ENCODE results near the gene KLHL35.

The KLHL35 gene, protein sequence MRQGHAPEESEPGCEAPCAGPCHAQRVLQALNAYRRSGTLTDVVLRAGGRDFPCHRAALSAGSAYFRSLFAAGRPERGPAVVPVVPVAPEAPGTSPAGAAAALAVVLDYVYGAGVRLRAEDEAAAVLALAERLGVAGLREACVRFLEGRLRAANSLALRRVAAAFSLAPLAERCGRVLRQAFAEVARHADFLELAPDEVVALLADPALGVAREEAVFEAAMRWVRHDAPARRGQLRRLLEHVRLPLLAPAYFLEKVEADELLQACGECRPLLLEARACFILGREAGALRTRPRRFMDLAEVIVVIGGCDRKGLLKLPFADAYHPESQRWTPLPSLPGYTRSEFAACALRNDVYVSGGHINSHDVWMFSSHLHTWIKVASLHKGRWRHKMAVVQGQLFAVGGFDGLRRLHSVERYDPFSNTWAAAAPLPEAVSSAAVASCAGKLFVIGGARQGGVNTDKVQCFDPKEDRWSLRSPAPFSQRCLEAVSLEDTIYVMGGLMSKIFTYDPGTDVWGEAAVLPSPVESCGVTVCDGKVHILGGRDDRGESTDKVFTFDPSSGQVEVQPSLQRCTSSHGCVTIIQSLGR

DNA sequence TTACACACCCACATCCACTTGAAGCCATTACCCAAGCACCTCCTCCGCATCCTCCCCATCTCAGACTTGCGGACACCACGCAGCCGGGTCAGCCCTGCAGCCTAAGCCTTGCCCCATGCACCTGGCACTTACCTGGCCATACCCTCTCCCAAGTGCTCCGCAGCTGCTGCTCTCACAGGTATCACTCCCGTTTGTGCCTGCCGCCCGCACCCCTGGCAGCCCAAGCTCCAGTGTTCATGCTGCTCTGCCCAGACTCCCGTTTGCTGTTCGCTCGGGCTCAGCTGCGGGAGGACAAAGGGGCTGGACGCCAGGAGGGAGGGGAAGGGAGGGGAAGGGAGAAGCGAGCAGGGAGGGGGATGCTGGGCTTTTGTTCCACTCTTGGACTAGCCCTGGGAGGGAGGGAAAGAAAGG, at the start of gene KLHL35:
Gene KLHL35 (minus strand): TSS at position 293 of the 411 bp plus-strand sequence. CDS start 2,574 bp downstream, outside the sequence.
- no peak for DNase-seq

DNA sequence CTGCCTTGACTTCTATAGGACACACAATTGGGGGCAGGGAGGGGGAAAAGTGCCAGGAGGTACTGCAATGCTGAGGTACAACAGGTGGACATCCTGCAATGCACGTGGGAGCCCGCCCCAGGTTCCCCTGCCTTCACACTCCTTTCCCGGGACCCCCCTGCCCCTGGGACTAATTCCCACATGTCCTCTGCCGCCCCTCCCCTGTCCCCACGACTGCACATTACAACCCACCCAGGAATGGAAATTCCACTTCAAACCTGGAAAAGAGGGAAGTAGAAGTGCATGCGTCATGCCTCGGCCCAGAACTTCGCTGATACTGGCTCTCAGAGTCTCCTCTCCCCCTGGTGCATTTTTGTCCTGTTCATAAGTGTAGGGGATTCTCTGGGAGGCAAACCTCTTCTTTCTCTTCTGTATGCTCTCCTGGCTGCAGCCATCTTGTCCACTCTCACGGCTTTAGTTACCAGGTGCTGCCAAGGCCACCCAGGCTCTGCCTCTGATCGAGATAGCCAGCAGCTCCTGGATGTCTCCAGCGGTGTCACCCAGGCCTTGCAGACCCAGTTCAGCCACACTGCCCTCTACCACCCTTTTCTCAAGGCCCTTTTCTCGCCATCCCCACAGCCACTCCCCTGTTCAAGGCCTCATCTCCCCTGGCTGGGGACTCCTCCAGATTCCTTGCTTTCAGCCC, 49.1 kb upstream of the KLHL35 start:
- no peak for DNase-seq

DNA sequence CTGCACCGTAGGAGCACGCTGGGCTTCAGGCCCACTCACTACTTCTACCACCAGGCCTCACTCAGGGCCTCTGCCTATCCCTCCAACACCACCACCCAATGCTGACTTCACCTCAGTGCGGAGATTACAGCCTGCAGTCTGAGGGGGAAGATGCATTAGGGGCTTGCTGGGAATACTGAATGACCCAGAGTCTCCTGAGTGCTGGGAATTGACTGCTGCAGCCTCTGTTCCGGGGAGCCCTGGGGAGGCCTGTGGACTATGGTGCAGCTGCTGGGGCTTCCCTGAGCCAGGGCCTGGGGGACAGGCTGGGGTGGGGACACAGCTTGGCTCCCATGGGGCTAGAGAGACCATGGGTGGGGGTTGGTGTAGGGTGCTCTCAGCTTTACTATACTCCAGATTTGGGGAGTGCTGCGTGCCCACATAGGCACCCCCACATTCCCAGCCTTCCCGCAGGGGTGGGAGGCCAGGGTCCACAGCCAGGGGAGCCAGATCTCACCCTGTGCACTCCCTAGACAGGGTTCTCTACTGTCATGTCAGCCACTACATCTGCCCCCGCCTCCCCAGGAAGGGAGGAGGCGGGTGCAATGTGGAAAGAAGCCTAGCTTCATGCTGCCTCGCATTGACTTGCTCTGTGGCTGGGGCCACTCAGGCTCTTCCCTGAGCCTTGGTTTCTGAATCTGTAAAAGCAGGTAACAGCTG, 48.4 kb upstream of the KLHL35 start:
- no peak for DNase-seq

DNA sequence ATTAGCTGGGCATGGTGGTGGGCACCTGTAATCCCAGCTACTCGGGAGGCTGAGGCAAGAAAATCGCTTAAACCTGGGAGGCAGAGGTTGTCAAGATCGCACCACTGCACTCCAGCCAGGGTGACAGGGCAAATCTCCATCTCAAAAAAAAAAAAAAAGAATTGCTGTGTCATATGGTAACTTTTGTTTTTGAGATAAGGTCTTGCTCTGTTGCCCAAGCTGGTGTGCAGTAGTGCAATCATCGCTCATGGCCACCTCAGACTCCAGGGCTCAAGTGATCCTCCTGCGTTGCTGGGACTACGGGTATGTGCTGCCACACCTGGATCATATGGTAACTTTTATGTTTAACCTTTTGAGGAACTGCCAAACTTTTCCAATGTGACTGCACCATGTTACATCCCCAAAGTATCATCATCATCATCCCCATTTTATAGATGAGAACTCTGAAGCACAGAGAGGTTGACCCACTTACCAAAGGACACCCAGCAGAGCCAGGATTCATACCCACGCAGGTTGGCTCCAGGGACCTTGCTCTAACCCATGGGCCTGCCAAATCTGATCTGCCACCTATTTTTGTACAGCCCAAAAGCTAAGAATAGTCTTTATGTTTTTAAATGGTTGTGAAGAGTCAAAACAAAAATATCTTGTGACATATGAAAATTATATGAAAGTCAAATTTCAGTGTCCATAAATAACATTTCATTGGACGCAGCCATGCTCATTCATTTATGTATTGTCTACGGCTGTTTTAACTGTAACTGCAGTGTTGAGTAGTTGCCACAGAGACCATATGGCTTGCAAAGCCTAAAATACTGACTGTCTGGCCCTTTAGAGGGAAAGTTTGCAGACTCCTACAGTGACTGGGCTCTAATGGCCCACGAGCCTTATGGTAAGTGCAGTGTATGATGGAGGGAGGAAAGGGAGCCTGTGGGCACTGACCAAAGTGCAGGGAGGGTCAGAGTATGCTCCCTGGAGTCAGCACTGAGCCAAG, 47.5 kb upstream of the KLHL35 start:
- DNase-seq = peak in 1 of 2 experiments; percentile 23

DNA sequence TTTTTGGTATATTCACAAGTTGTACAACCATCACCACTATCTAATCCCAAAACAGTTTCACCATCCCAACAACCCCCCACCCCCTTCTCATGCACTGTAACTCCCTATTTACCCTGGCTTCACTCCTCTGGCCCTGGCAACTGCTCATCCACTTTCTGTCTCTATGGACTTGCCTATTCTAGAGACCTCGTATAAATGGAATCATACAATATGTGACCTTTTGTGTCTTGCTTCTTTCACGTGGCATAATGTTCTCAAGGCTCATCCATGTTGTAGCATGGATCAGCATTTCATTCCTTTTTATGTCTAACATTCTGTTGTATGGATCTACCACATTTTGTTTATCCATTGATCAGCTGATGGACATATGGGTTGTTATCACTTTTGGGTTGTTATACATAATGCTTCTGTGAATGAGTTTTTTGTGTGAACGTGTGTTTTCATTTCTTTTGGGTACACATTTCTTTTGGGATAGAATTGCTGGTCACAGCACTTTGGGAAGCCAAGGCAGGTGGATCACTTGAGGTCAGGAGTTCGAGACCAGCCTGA, 46.7 kb upstream of the KLHL35 start:
- DNase-seq = no peak

DNA sequence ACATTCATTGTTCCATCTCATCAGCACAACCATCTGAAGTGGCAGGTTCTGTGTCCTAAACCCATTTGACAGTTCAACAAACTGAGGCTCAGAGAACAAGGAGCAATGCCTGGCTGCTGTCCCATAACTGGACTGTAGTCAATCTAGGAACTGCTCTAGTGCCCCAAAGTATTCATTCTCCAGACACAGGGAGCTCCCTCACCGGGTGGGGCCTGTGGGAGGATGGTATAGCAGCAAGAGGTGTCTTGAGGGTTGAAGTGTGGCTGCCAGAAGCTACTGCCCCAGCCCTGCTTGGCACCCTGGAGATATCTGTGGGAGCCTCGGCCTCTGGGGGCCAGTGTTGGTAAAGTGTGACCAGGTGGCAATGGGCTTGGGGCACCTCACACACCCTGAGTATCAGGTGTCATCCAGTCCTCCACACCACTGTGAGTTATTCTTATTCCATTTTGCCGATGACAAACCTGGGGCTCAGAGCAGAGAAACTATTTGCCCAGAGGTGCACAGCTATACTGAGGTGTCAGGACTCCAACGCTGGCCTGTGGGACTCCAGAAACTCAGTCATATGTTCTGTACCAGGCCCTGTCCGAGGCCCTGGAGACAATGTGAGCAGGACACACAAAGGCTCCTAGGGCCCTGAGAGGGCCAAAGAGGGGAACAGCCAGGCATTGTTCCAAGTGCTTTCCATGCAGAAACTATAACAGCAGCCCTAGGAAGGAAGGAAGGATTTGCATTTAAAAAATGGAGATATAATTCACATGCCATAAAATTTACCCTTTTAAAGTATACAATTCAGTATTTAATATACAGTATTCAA, 46.0 kb upstream of the KLHL35 start:
- DNase-seq = no peak

DNA sequence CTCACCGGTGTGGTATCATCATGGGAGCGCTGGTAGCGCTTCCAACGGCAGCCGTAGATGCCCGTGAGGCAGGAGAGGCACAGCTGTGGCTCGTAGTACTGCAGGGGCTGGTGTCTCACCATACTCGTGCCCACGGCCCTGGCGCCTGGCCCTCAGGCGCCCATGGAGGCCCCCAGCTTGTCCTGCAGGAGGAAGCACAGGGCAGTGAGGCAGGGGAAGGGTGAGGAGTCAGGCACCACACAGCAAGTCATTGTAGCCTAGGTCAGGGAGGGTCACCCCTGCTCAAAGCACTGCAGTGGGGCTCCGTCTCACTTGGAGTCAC, 44.6 kb upstream of the KLHL35 start:
- DNase-seq = no peak

DNA sequence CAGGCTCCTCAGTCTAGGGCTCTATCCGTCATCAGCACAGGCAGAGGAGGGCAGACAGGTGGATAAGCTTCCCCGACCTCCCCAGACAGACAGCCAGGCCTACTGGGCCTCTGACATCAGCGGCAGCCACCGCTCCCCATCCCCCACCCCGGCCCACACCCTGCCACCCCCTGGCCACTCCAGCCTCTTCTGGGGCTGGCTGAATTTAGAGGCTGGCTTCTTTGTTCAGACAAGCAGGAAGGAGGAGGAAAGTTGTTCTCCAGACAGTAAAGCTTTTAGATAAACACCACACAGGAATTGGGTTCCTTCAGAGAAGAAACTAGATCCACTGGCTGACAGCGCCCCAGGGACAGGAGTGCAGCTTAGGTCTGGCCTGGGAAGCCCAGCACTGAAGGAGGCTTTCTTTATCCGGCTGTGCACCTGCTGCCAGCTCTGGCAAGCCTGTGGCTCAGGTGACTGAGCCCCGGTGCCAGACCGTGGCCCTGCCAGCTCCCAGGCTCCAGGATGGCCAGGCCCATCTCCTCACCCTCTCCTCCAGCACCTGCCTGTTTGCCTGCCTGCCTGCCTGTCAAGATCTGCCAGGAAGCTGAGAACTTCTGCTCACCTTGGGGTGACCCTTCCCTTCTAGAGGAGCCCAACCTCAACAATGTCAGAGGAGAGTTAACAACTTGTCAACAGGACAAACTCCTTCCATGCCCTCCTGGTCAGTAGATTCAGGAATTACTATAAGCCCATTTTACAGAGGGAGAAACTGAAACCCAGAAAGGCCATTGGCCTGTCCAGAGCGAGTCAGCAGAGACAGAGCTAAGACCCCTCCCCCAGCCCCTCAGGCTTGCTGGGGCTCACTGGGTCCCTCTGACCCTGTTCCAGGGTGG, 44.0 kb upstream of the KLHL35 start:
- DNase-seq = peak; percentile 9 to 38

DNA sequence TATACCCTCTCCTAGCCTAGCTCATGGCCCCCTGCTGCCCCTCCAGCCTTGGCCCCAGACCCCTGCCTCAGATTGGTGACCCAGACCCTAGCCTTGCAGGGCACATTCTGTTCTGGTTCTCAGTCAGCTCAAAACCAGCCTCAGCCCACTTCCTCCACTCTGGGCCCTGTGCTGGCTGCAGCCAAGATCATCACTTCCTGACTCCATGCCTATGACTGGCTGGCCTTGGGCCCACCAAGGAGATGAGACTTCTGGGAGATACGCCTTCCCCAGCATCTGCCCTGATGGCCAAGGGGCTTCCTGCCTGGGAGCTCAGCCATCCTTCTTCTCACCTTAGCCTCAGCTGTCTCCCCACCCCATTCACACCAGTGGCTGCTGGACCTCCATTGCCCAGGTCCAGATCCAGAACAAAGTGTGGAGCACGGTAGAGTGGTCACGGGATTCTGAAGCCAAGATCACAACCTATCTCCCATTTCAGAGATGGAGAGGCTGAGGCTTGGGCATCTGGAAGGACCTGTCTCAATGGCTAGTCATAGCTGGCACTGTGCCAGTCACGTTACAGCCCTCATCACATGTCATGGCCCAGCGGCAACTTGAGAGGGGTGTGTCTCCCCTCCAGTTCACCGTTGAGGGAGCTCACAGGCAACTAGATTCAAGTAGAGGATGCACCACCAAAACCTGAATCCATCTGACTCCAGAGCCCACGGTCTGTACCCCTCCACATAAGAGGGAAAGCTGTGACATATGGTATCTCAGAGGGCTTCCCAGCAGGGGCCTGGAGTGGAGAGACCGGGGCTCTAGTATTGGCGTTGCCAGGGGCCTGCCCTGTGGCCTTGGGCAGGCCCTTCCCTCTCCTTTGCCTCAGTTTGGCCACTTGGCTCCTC, 43.0 kb upstream of the KLHL35 start:
- DNase-seq = peak; percentile 68 to 75

DNA sequence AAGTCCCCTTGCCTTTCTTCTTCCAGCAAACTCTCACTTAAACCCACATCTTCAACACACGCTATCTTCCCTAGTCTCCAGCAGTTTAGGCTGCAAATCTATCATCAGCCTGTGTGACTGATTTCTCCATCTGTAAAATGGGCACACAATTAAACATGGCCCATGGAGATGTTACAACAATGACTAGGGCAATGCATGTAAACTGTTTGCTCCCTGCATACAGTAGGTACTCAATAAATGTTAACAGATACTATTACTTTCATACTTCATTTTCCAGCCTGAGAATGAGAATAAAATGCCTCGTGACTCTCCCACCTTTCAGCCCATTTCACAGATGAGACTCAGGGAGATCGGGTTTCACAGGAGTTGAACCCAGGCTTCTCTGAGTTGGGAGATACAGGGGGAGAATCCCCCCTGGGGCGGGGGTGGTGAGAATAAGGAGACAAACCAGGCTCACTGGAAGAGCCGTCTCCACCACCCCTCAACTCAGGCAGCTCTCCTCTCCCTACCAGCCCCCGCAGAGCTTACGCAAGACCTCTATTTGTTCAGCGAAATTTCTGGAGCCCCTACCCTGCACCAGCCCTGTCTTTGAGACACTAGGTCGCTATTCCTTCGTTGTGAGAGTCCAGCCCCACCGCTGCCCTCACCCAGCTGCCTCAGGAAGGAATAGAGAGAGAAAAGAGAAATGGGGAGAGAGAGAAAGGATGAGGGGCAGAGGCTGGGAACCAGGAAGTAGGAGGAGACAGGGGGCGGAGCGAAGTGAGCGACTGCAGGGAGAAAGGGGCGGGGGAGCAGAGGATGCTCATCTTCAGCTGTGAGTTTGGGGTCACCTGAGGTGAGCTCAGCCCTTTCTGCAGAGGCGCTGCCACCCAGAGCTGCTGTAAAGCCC, 42.1 kb upstream of the KLHL35 start:
- DNase-seq = no peak

DNA sequence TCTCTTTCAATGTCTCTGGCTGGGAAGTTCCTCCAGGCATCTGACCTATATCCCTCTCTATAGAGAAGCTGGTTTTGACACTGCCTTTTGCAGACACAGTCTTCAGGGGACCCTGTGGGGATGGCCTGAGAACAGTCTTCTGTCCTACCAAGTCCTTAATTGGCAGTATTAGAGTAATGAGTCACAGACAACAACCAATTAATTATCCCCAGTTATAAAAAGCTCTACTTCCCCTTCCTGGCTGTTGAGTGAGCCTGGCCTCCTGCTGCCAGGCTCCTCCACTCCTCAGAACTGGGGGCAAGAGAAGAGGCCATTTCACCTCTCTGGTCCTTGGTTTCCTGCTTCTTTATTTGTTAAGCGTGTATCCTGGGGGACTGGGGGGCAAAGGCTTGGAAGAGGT, 41.2 kb upstream of the KLHL35 start:
- DNase-seq = no peak

DNA sequence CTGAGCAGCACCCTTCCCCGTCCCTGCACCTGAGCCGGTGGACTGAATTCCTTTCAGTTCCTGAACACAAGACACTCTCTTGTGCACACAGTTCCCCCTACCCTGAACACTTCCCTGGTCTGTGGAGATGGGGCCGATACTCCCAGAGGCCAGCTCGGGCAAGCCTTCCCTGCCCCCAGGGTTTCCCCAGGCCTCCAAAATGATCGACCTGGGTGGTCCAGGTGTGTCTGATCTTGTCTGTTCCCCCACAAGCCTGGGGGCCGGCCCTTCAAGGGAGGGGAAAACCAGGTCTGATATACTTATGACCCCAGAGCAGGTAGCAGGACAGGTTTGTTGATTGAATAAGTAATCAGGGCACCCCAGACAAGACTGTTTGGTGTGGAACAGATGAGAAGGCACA, 40.7 kb upstream of the KLHL35 start:
- no peak for DNase-seq

DNA sequence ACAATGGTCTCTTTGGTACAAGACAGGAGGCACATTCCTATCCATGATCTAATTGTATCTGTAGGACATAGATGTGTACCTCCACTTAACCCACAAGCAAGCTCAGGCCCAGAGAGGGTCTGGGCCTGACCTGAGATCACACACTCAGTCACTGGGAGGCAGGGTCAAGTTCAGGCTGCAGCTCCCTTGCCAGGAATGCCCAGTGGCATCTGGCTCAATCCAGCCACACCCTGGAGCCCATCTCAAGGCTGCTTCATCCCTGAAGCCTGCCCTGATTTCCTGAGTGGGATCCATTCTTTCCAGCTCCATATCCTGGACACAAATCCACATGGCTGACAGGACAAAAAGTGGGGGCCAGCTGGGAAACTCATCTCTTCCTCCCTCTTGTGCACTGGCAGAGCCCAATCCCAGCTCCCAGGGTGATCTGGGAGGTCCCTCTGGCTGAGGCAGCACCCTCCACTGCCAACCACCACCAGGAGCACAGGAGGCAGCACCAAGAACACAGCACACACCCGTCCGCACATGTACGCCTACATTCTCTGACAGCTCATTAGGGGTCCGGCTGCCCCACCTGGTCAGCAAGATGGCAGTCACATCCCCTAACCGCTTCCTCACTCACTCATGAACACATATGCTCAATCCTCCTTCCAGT, 39.2 kb upstream of the KLHL35 start:
- no peak for DNase-seq

DNA sequence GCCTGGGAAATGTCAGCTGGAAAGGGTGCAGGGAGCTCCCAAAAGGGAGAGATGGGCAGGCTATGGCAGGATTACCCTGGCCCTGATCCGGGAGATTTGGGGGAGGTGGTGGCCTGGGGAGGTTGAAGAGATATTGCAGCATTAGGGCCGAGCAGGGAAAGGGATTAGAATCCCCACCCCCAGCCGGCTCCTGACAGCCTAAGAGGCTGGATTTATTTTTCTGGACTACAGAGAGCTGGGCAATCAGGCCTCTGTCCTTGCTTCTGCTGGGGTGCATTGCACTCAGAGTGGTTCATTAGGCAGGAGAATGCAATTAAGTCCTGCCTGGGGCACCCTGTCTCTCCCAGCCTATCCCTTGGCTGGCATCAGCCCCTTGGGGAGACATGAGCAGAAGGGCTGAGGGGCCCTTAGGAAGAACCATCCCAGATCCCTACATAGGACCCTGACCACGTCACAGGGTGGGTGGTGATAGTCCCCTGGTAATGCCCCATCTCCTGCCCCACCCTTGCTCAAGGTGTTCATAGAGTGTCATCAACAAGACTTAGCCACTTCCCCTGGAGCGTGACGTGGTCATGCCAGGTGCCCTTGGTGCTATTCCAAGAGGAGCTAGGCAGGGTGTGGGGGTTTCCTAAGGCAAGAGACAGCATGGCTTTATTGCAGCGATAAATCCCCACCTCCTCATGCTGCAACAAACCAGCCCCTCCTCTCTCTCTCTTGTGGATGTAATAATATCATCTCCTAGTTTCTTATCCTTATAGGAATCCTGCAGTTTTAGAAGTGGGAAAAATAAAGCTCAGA, 38.4 kb upstream of the KLHL35 start:
- DNase-seq = peak in 1 of 2 experiments; percentile 22

DNA sequence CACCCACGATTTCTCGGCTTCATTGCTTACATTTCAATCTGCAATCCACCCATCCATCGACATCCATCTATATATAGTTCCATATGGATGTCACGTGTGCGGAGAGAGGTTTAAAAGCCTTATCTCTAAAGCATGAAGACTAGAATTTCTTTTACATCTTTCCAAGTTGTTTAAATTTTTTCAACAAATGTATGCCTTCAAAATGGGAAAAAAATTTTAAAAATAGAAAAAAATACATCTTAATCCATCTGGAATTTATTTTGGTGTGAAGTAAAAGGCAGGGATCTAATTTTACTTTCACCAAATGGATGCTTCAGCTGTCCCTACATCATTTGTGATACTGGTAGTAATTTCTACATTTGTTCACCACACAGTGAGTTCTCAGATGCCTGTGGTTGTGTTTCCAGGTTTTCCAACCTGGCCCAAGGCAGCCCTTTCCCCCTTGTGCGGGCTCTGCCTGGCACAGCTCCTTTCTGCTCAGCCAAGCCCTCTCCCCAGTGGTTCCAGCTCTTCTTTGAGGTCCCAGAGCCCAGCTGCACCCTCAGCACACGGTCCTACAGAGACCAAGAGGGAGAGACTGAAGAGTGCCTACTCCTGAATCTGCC, 37.6 kb upstream of the KLHL35 start:
- no peak for DNase-seq
